Keratinocyte (primary cell): ENCODE data around the gene ATL2. TPM values are rescaled to one million over a fixed set of nuclear protein-coding genes. Genes with fewer than 3 reads are reported as not detected.

Source experiments
- DNase-seq: peaks from one replicate; pipeline ENCODE4 v3.0.0-alpha.2; 2011; ENCODE audit warnings: low read depth, missing footprints, low spot score
- FAIRE-seq: peaks from 2 replicates; lab custom pipeline; 2011; peaks lifted over from hg19 to GRCh38; lab: Jason Lieb, UNC
- H2AFZ ChIP-seq: 2 replicates; pipeline ENCODE4 v1.6.0; 2012; ENCODE audit warnings: low read length, control low read depth, inconsistent platforms; ENCODE audit not compliant: control insufficient read depth
- H3K27ac ChIP-seq: 2 replicates; pipeline ENCODE4 v1.5.1; 2011; ENCODE audit warnings: low read length; ENCODE audit not compliant: control insufficient read depth, insufficient read depth
- H3K27me3 ChIP-seq: 3 replicates; pipeline ENCODE4 v1.6.0; 2011; ENCODE audit warnings: low read length; ENCODE audit not compliant: control insufficient read depth, insufficient read depth; ENCODE audit errors: extremely low read depth
- H3K36me3 ChIP-seq, 2 experiments: 2 replicates in 1 of 2; 3 replicates in 1 of 2; pipeline ENCODE4 v1.5.1; 2011; ENCODE audit warnings: low read length in 2 of 2, mild to moderate bottlenecking in 1 of 2; ENCODE audit not compliant: control insufficient read depth in 2 of 2, insufficient read depth in 2 of 2; ENCODE audit errors: extremely low read depth in 1 of 2
- H3K4me1 ChIP-seq: 3 replicates; pipeline ENCODE4 v1.5.1; 2011; ENCODE audit warnings: low read length; ENCODE audit not compliant: control insufficient read depth, insufficient read depth; ENCODE audit errors: extremely low read depth
- H3K4me2 ChIP-seq: 3 replicates; pipeline ENCODE4 v1.6.0; 2011; ENCODE audit warnings: low read depth, low read length; ENCODE audit not compliant: control insufficient read depth, insufficient read depth; ENCODE audit errors: extremely low read depth
- H3K4me3 ChIP-seq, 3 experiments: fragments of 200-600 bp in 1 of 3; sonication (generic) in 1 of 3; 2 replicates in 2 of 3; 3 replicates in 1 of 3; pipeline ENCODE4 v1.5.1; 2011 to 2016; ENCODE audit warnings: low read length in 3 of 3, mild to moderate bottlenecking in 3 of 3, control low read depth in 2 of 3, inconsistent platforms in 1 of 3, low read depth in 1 of 3, mixed read lengths in 1 of 3, mixed run types in 1 of 3, moderate library complexity in 1 of 3; ENCODE audit not compliant: control insufficient read depth in 2 of 3, insufficient read depth in 2 of 3; ENCODE audit errors: extremely low read depth in 1 of 3
- H3K79me2 ChIP-seq: 2 replicates; pipeline ENCODE4 v1.6.0; 2012; ENCODE audit warnings: low read length; ENCODE audit not compliant: control insufficient read depth, insufficient read depth
- H3K9ac ChIP-seq: 3 replicates; pipeline ENCODE4 v1.6.0; 2011; ENCODE audit warnings: low read length; ENCODE audit not compliant: control insufficient read depth, insufficient read depth; ENCODE audit errors: extremely low read depth
- H3K9me1 ChIP-seq: 3 replicates; pipeline ENCODE4 v1.6.0; 2011; ENCODE audit warnings: low read length; ENCODE audit not compliant: control insufficient read depth, insufficient read depth; ENCODE audit errors: extremely low read depth
- H3K9me3 ChIP-seq: 2 replicates; pipeline ENCODE4 v1.5.1; 2012; ENCODE audit warnings: low read depth, low read length; ENCODE audit not compliant: control insufficient read depth
- H4K20me1 ChIP-seq: 3 replicates; pipeline ENCODE4 v1.6.0; 2011; ENCODE audit warnings: low read length; ENCODE audit not compliant: control insufficient read depth, insufficient read depth; ENCODE audit errors: extremely low read depth
- EZH2 ChIP-seq: IDR thresholded peaks from one replicate; pipeline ENCODE4 v1.6.1; 2012; ENCODE audit warnings: inconsistent platforms, mild to moderate bottlenecking, low read length, moderate library complexity
- dilution Hi-C: fragments of 300-500 bp; cut with MboI; formaldehyde crosslinking; loops from one replicate; pipeline ENCODE4 v1.7.0; 2020; ENCODE audit warnings: low sequenced_read_pairs; ENCODE audit not compliant: extremely low pct_ligation_motif_present
- polyA plus RNA-seq, 5 experiments: library from polyadenylated mRNA; depleted of rRNA in 3 of 5; stranded (reverse) in 3 of 5; stranded (forward) in 1 of 5; unstranded in 1 of 5; fragments of >200 nt; gene quantifications; 1 replicate in 1 of 5; 2 replicates in 3 of 5; 3 replicates in 1 of 5; pipeline versions ENCODE4 v1.2.1 to v1.2.3, GENCODE V29; 2011 to 2012; ENCODE audit warnings: missing spikeins in 2 of 5, low read depth in 1 of 5, low replicate concordance in 1 of 5
- TF ChIP-seq, protein P1 (sequence below), 3 experiments: IDR thresholded peaks in 1 of 3; conservative IDR thresholded peaks in 1 of 3; optimal IDR thresholded peaks in 1 of 3; 2 replicates in 2 of 3; 3 replicates in 1 of 3; pipeline versions ENCODE3 to v1.5.1; 2011; ENCODE audit warnings: low read length in 3 of 3, mild to moderate bottlenecking in 3 of 3, moderate library complexity in 2 of 3, control low read depth in 1 of 3, inconsistent platforms in 1 of 3; ENCODE audit not compliant: insufficient read depth in 2 of 3; ENCODE audit errors: extremely low read depth in 1 of 3

The ATL2 gene
- polyA plus RNA-seq, 1 donor (not counting 4 experiments of a cell fraction or from before 2014, with no cell fraction given) = 83.2 TPM

DNA sequence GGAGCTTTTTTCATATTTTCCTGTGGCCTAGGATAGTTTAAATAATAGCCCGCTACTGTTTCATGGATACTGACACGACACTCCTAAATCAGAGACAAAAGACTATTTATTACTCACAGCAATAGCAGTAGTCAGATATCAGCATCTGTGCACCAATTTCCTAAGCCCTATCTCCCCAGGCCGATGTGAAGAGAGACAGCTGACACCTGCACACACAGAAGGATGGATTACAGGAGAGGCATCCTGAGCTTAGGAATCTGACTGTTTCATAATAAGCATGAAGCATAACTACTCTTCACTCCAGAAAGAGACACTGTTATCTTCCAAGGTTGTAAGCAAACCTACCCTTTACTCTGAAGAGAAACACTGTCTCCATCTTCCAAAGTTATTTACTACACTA lies 105.4 kb downstream of the ATL2 start:
- DNase-seq = no peak
- H3K9me3 ChIP-seq = no peaks in the 10 kb centered on the region
- no peak overlapping the region for H3K27ac ChIP-seq
- no peaks in the 10 kb centered on the region for H3K27me3 ChIP-seq
- H3K36me3 ChIP-seq = no peaks in the 10 kb centered on the region
- dilution Hi-C loops = no loop called here
- H3K9ac ChIP-seq = no peak overlapping the region
- no peak overlapping the region for H2AFZ ChIP-seq
- H3K4me3 ChIP-seq = no peak overlapping the region
- no peaks in the 10 kb centered on the region for H3K79me2 ChIP-seq
- TF ChIP-seq, protein P1, sequence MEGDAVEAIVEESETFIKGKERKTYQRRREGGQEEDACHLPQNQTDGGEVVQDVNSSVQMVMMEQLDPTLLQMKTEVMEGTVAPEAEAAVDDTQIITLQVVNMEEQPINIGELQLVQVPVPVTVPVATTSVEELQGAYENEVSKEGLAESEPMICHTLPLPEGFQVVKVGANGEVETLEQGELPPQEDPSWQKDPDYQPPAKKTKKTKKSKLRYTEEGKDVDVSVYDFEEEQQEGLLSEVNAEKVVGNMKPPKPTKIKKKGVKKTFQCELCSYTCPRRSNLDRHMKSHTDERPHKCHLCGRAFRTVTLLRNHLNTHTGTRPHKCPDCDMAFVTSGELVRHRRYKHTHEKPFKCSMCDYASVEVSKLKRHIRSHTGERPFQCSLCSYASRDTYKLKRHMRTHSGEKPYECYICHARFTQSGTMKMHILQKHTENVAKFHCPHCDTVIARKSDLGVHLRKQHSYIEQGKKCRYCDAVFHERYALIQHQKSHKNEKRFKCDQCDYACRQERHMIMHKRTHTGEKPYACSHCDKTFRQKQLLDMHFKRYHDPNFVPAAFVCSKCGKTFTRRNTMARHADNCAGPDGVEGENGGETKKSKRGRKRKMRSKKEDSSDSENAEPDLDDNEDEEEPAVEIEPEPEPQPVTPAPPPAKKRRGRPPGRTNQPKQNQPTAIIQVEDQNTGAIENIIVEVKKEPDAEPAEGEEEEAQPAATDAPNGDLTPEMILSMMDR (optimal IDR thresholded peaks at IDR 0.05 in 1 of 3, IDR thresholded peaks at IDR 0.05 in 1 of 3, conservative IDR thresholded peaks at IDR 0.05 in 1 of 3; ENCODE audit: extremely low read depth in 1 of 3, insufficient read depth in 2 of 3, low read length in 3 of 3) = no peak
- TF ChIP-seq EZH2 = no peak
- no peak overlapping the region for H3K4me2 ChIP-seq
- H3K9me1 ChIP-seq = no peaks in the 10 kb centered on the region
- H4K20me1 ChIP-seq = no peaks in the 10 kb centered on the region
- H3K4me1 ChIP-seq = no peaks in the 10 kb centered on the region
- FAIRE-seq = peak; percentile 5

DNA sequence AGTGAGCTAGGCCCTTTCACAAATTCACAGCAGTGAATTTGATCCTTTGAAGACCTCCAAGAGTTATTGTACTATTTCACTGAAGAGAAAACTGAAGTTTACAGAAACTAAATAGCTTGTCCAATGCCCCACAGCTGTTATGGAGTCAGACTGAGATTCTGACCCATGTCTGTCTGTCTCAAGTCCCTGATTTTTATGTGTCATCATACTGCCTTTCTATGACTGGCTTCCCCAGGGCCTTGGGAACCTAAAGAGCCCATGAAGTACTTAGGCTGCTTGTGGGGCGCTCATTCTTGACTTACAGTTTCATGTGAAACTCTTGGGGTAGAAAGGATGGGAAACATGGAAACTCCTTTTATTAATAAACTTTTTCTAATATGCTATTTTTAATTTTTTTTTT lies 107.7 kb downstream of the ATL2 start:
- Histone ChIP-seq H3K9me3 (no peaks in the 10 kb centered on the region), H3K4me1 (no peaks in the 10 kb centered on the region), H3K27me3 (no peaks in the 10 kb centered on the region), H3K4me3 (no peak overlapping the region), H3K4me2 (no peak overlapping the region), H3K9me1 (no peaks in the 10 kb centered on the region), H2AFZ (no peak overlapping the region), H3K79me2 (no peaks in the 10 kb centered on the region), H3K36me3 (no peaks in the 10 kb centered on the region), H4K20me1 (no peaks in the 10 kb centered on the region), H3K9ac (no peak overlapping the region), H3K27ac (no peak overlapping the region)
- DNase-seq (no peak), FAIRE-seq (no peak)
- no peak for TF ChIP-seq EZH2
- TF ChIP-seq, protein P1 (optimal IDR thresholded peaks at IDR 0.05 in 1 of 3, IDR thresholded peaks at IDR 0.05 in 1 of 3, conservative IDR thresholded peaks at IDR 0.05 in 1 of 3; ENCODE audit: extremely low read depth in 1 of 3, insufficient read depth in 2 of 3, low read length in 3 of 3) = no peak
- dilution Hi-C loops = no loop called here
